Transverse colon (tissue), 4 donors: Measurements from ENCODE around the gene CCNF. TPM values are rescaled to one million over a fixed set of nuclear protein-coding genes. Genes with fewer than 3 reads are reported as not detected.
"Not testable (repeated sequence)": the region's sequence is repeated elsewhere in the genome, so short reads cannot be mapped to it uniquely, and the experiment has no call there.

ENCODE experiments used
- DNase-seq: peaks from one replicate; pipeline ENCODE4 v3.0.0-alpha.2; 2019
- H3K27ac ChIP-seq, 4 donors: fragments of 200-600 bp; sonication (generic); 2 replicates each; pipeline ENCODE4 v1.5.1; 2016 to 2018; ENCODE audit warnings: inconsistent platforms in 4 of 4
- H3K27me3 ChIP-seq: fragments of 200-600 bp; sonication (generic); 2 replicates; pipeline ENCODE4 v1.5.1; 2017; ENCODE audit warnings: inconsistent platforms
- H3K36me3 ChIP-seq, 4 donors: fragments of 200-600 bp; sonication (generic); 2 replicates each; pipeline ENCODE4 v1.5.1; 2017 to 2019; ENCODE audit warnings: inconsistent platforms in 4 of 4
- H3K4me1 ChIP-seq, 4 donors: fragments of 200-600 bp; sonication (generic); 2 replicates each; pipeline ENCODE4 v1.5.1; 2017 to 2020; ENCODE audit warnings: inconsistent platforms in 4 of 4
- H3K4me3 ChIP-seq, 4 donors: fragments of 200-600 bp; sonication (generic); 1 replicate in 1 of 4; 2 replicates in 3 of 4; pipeline versions ENCODE4 v1.5.1 to v1.6.1; 2017 to 2019; ENCODE audit warnings: inconsistent platforms in 4 of 4
- H3K9me3 ChIP-seq, 2 donors: fragments of 200-600 bp; sonication (generic); 2 replicates each; pipeline ENCODE4 v1.5.1; 2017 to 2019; ENCODE audit warnings: inconsistent platforms in 2 of 2
- EP300 ChIP-seq: sonication (generic); formaldehyde crosslinking; IDR thresholded peaks from one replicate; pipeline ENCODE4 v1.6.1; 2017; ENCODE audit warnings: antibody characterized with exemption, low read depth
- POLR2A ChIP-seq: fragments of 450-650 bp; IDR thresholded peaks from one replicate; pipeline ENCODE4 v1.6.1; 2016; ENCODE audit warnings: antibody characterized with exemption, mild to moderate bottlenecking, moderate library complexity
- POLR2AphosphoS5 ChIP-seq, 3 donors: sonication (generic); formaldehyde crosslinking; IDR thresholded peaks; one replicate each; pipeline ENCODE4 v1.6.1; 2016; ENCODE audit warnings: antibody characterized with exemption in 3 of 3
- WGBS, 2 donors: methylation state at CpG; one replicate each; pipeline ENCODE4 v1.1.5; 2018; ENCODE audit warnings: low coverage in 1 of 2; 5-methylcytosine and 5-hydroxymethylcytosine counted together
- in situ Hi-C, 4 donors: fragments of 200-750 bp; cut with MboI; loops; one replicate each; pipeline versions ENCODE4 v1.15.0 to v1.15.1; 2017; ENCODE audit warnings: low sequenced_read_pairs in 3 of 4, low pct_ligation_motif_present in 1 of 4, low pct_unique_long_range_greater_than_20kb in 1 of 4
- intact Hi-C: fragments of 100-400 bp; cut with DNase I; formaldehyde crosslinking; loops from one replicate; pipeline ENCODE4 v1.15.1; 2023; ENCODE audit warnings: low total_unique reads
- total RNA-seq, 4 donors: library from RNA; depleted of rRNA; stranded (reverse); fragments of >200 nt; gene quantifications; one replicate each; pipeline ENCODE4 v1.1.0, GENCODE V29; 2016
- TF ChIP-seq, protein P1 (sequence below), 5 experiments: fragments of 200-600 bp in 3 of 5; fragments of 450-650 bp in 2 of 5; sonication (generic) in 3 of 5; IDR thresholded peaks; 1 replicate in 2 of 5; 2 replicates in 3 of 5; pipeline ENCODE4 v1.5.1; 2016 to 2017; ENCODE audit warnings: antibody characterized with exemption in 5 of 5, inconsistent platforms in 3 of 5, mild to moderate bottlenecking in 2 of 5, moderate library complexity in 1 of 5

Gene CCNF, protein sequence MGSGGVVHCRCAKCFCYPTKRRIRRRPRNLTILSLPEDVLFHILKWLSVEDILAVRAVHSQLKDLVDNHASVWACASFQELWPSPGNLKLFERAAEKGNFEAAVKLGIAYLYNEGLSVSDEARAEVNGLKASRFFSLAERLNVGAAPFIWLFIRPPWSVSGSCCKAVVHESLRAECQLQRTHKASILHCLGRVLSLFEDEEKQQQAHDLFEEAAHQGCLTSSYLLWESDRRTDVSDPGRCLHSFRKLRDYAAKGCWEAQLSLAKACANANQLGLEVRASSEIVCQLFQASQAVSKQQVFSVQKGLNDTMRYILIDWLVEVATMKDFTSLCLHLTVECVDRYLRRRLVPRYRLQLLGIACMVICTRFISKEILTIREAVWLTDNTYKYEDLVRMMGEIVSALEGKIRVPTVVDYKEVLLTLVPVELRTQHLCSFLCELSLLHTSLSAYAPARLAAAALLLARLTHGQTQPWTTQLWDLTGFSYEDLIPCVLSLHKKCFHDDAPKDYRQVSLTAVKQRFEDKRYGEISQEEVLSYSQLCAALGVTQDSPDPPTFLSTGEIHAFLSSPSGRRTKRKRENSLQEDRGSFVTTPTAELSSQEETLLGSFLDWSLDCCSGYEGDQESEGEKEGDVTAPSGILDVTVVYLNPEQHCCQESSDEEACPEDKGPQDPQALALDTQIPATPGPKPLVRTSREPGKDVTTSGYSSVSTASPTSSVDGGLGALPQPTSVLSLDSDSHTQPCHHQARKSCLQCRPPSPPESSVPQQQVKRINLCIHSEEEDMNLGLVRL
- 10 to 100 TPM in 1 of 4 donors, 1 to 10 TPM in 2, under 1 TPM in 1; 0.75 to 24.9 (median 2.3) TPM for total RNA-seq

DNA sequence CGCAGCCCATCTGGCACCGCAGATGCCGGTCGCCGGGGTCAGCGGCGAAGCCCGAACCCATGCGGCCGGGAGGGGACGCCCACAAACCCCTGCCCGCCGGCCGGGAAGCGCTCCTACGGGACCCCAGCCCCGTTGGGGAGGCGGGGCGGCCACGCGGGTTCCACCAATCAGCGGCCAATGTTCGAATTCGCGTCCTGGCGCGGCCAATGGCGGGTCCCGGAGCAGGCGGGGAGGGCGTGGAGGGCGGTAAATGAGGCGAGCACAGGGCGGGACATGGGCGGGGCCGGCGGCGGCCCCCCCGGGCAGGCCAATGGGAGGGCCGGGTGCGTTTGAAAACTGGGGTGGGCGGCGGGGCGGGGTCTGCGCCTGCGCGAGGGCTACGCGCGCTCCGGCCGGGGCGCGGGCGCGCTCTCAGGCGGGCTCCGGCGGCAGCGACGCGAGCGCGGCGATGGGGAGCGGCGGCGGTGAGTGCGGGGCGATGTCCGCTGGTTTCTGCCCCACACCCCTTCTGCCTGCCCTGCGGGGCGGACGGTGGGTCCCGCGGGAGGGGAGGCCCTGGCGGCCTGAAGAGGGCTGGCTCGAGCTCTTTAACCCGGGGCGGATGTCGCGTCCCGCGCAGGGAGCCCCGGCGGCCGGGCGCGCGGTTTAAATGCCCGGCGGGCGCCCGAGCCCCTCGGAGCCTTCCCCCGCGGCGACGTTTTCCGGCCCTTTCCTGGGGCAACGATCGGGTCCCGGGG, at the start of gene CCNF:
Gene CCNF, plus strand, starts transcription at position 414 of the 737 bp plus-strand sequence. Its CDS starts 35 bp downstream, at position 449.
- Histone ChIP-seq H3K36me3 (no peaks in the 10 kb centered on the region), H3K9me3 (no peaks in the 10 kb centered on the region), H3K27me3 (no peaks in the 10 kb centered on the region), H3K4me1 (peaks cover 4 to 20% (median 18%) of the 10 kb centered on the region in 4 donors), H3K27ac (peak within 1 kb of the TSS; percentile 76 to 82 (median 80)), H3K4me3 (peak within 1 kb of the TSS; percentile 70 to 93 (median 78))
- in situ Hi-C loops (loop anchor here in 1 of 4 donors (25.0 kb wide), 1 partner anchor 158 kb away; no protein-coding TSS in a partner anchor), intact Hi-C loops (loop anchor here (5.0 kb wide), 1 partner anchor 87 kb away; the partner anchor contains the start of gene ABCA3)
- peak; percentile 7 to 45 (median 39) for TF ChIP-seq POLR2AphosphoS5 (IDR thresholded peaks at IDR 0.05)
- TF ChIP-seq POLR2A, result peak; percentile 20
- no peak for TF ChIP-seq EP300
- DNase-seq, result peak; percentile 98
- 0% methylated on average over 46 of the region's 103 CpGs; no CpG with 5 or more reads in 1 of the 2 donors for WGBS, 2 donors

DNA sequence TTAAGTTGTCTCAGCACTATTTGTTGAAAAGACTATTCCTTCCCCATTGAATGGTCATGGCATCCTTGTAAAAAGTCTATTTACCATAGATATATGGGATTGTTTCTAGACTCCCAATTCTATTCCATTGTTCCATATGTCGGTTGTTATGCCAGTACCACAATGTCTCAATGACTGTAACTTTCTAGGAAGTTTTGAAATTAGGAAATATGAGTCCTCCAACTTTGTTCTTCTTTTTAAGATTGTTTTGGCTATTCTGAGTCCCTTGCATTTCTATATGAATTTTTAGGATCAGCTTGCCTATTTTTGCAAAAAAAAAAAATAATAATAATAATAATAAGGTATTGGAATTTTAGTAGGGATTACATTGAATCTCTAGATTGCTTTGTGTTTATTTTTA, 45.7 kb upstream of the CCNF start:
- H3K4me1 ChIP-seq, result no peaks in the 10 kb centered on the region
- no peak overlapping the region for H3K27ac ChIP-seq
- intact Hi-C loops (no loop called here), in situ Hi-C loops (no loop called here)
- no peaks in the 10 kb centered on the region for H3K36me3 ChIP-seq
- WGBS, 2 donors, result 93 to 100% methylated on average over 1 of the region's 1 CpG
- no peak overlapping the region for H3K4me3 ChIP-seq
- peaks cover 0 to 1% of the 10 kb centered on the region in 2 donors for H3K9me3 ChIP-seq
- peaks cover 18% of the 10 kb centered on the region for H3K27me3 ChIP-seq
- TF ChIP-seq POLR2A (no peak), POLR2AphosphoS5 (IDR thresholded peaks at IDR 0.05) (no peak), EP300 (no peak)
- TF ChIP-seq, protein P1, sequence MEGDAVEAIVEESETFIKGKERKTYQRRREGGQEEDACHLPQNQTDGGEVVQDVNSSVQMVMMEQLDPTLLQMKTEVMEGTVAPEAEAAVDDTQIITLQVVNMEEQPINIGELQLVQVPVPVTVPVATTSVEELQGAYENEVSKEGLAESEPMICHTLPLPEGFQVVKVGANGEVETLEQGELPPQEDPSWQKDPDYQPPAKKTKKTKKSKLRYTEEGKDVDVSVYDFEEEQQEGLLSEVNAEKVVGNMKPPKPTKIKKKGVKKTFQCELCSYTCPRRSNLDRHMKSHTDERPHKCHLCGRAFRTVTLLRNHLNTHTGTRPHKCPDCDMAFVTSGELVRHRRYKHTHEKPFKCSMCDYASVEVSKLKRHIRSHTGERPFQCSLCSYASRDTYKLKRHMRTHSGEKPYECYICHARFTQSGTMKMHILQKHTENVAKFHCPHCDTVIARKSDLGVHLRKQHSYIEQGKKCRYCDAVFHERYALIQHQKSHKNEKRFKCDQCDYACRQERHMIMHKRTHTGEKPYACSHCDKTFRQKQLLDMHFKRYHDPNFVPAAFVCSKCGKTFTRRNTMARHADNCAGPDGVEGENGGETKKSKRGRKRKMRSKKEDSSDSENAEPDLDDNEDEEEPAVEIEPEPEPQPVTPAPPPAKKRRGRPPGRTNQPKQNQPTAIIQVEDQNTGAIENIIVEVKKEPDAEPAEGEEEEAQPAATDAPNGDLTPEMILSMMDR (IDR thresholded peaks at IDR 0.05), result no peak
- DNase-seq, result no peak

DNA sequence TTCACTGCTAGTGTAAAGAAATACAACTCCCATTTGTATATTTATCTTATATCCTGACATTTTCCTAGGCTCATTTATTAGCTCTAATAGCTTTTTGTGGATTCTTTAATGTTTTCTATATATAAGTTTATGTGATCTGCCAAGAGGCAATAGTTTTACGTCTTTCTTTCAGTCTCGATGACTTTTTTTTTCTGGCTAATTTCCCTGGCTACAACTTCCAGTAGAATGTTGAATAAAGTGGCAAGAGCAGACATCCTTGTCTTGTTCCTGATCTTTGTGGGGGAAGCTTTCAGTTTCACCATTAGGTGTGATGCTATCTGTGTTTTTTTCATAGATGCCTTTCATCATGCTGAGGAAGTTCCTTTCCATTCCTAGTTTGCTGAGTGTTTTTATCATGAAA, 44.8 kb upstream of the CCNF start:
- Histone ChIP-seq H3K4me3 (no peak overlapping the region), H3K36me3 (no peaks in the 10 kb centered on the region), H3K4me1 (no peaks in the 10 kb centered on the region), H3K27ac (no peak overlapping the region), H3K9me3 (peaks cover 0 to 7% of the 10 kb centered on the region in 2 donors), H3K27me3 (peaks cover 18% of the 10 kb centered on the region)
- TF ChIP-seq POLR2A, result no peak
- no peak for TF ChIP-seq EP300
- TF ChIP-seq, protein P1 (IDR thresholded peaks at IDR 0.05), result no peak
- TF ChIP-seq POLR2AphosphoS5 (IDR thresholded peaks at IDR 0.05), result no peak
- intact Hi-C loops, result no loop called here
- no peak for DNase-seq
- WGBS, 2 donors, result 19 to 45% methylated on average over 2 of the region's 2 CpGs
- in situ Hi-C loops, result no loop called here

DNA sequence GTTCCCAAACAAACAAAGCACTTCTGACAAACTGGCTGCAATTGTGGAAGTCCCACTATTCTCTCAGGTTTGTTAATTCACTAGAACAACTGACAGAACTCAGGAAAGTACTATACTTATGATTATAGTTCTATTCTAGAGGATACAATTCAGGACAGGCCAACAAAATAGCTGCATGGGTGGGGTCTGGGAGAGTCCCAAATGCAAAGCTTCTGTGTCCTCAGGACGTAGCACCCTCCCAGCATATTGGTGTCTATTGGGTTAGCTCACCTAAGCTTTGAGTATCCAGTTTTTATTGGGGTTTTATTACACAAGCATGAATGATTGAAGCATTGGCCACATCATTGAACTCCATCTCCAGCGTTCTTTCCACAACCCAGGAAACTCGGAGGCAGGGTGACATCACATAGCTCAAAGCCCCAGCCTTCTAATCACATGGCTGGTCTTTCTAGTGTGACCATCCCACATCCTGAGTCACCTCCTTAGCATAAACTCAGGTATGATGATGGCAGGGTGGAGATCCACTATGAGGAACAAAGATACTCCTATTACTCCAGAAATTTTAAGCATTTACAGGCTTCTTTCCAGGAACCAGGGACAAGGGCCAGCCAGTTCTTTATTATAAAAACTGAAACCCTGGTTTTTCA, 43.9 kb upstream of the CCNF start:
- Histone ChIP-seq H3K4me3 (no peak overlapping the region), H3K4me1 (no peaks in the 10 kb centered on the region), H3K9me3 (peaks cover 0 to 7% of the 10 kb centered on the region in 2 donors), H3K27me3 (peaks cover 18% of the 10 kb centered on the region), H3K36me3 (no peaks in the 10 kb centered on the region), H3K27ac (no peak overlapping the region)
- no peak for TF ChIP-seq EP300
- TF ChIP-seq POLR2A, result no peak
- TF ChIP-seq, protein P1 (IDR thresholded peaks at IDR 0.05), result no peak
- no peak for TF ChIP-seq POLR2AphosphoS5 (IDR thresholded peaks at IDR 0.05)
- intact Hi-C loops (no loop called here), in situ Hi-C loops (no loop called here)
- no peak for DNase-seq
- 14 to 58% methylated on average over 1 to 3 of the region's 3 CpGs for WGBS, 2 donors

DNA sequence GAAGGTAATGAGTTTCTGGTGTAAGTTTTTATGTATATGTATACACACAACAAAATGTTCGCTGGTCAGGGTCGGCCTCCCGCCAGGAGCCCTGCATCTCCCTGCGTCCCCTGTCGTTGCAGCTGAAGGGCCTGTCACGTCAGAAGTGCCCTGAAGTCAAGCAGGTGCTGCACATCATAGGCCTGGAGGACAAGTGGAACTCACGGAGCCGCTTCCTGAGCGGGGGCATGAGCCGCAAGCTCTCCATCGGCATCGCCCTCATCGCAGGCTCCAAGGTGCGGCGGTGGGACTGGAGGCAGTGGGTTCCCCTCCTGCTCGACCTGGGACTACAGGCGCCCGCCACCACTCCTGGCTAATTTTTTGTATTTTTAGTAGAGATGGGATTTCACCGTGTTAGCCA, 43.3 kb upstream of the CCNF start:
- intact Hi-C loops, DNase-seq, H3K9me3 ChIP-seq, H3K27ac ChIP-seq, in situ Hi-C loops, H3K4me1 ChIP-seq, H3K36me3 ChIP-seq, H3K4me3 ChIP-seq: not testable (repeated sequence)
- 89% methylated on average over 19 of the region's 19 CpGs; no CpG with 5 or more reads in 1 of the 2 donors for WGBS, 2 donors
- H3K27me3 ChIP-seq, result peaks cover 18% of the 10 kb centered on the region
